GM18519 (cell line): ENCODE measurements around the gene SCGB2A2.

Experiments
- ATAC-seq: cut with Tn5 transposase; IDR thresholded peaks from one replicate; pipeline ENCODE4 v1.9.1; 2021; ENCODE audit warnings: mild to moderate bottlenecking, moderate library complexity; ENCODE audit not compliant: unreplicated experiment, low FRiP score

The SCGB2A2 gene

GRCh38 chr11:62298975-62299374 lies 29.0 kb downstream of the SCGB2A2 start, which contains the start of gene SCGB1D4:
Gene SCGB1D4 (minus strand): TSS chr11:62299075. CDS start chr11:62299010, 65 bp downstream.
- no peak for ATAC-seq

DNA sequence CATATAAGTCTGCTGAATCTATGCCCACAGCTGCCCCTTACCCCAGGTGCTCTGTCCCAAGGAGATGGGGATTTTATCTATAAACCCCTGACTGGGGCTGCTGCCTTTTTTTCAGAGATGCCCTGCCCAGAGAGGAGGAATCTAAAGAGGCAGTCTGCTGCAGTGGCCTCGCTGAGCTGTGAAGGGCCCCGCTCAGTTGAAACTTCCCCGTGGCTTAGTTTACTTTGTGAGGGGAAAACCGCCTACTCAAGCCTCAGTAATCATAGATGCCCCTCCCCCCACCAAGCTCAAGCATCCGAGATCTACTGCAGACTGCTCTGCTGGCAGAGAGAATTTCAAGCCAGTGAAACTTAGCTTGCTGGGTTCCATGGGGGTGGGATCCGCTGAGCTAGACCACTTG lies 36.3 kb downstream of the SCGB2A2 start:
- ATAC-seq, result no peak

GRCh38 chr11:62307950-62308349 lies 38.0 kb downstream of the SCGB2A2 start:
- no peak for ATAC-seq

DNA sequence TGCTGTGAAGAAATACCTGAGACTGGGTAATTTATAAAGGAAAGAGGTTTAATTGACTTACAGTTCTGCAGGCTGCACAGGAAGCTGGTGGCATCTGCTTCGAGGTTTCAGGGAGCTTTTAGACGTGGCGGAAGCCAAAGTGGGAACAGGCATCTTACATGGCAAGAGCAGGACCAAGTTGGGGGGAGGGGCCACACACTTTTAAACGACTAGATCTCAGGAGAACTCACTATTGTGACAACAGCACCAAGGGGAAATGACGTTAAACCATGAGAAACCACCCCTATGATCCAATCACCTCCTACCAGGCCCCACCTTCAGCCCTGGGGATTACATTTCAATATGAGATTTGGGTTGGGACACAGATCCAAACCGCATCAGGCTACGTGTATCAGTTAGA lies 40.0 kb downstream of the SCGB2A2 start:
- no peak for ATAC-seq

GRCh38 chr11:62315431-62315830 lies 45.5 kb downstream of the SCGB2A2 start:
- no peak for ATAC-seq

GRCh38 chr11:62322524-62322923 lies 52.6 kb downstream of the SCGB2A2 start:
- no peak for ATAC-seq
